GM23248 (cell line): Measurements from ENCODE around the gene EVA1C.

Experiments
- EZH2 ChIP-seq: fragments of 200-600 bp; sonication (generic); IDR thresholded peaks from 2 replicates; pipeline ENCODE4 v1.6.1; 2018; ENCODE audit warnings: antibody characterized with exemption, mild to moderate bottlenecking; ENCODE audit not compliant: insufficient read depth, poor library complexity, severe bottlenecking
- EZH2phosphoT487 ChIP-seq: fragments of 200-600 bp; sonication (generic); IDR thresholded peaks from 2 replicates; pipeline ENCODE4 v1.6.1; 2018; ENCODE audit warnings: antibody characterized with exemption, moderate library complexity, mild to moderate bottlenecking, low read depth; ENCODE audit not compliant: insufficient read depth

- no peak for TF ChIP-seq EZH2
- no peak for TF ChIP-seq EZH2phosphoT487
Observed at GRCh38 chr21:32372755-32373154, 39.8 kb upstream of the EVA1C start.
